Ureter (tissue), 1 donor: Measurements from ENCODE around the gene GRAMD1A. TPM values are rescaled to one million over a fixed set of nuclear protein-coding genes. Genes with fewer than 3 reads are reported as not detected.
A peak's percentile ranks its signal among the peaks of the same experiment; 100 is the strongest.

Source experiments
- DNase-seq: peaks from one replicate; pipeline ENCODE4 v3.0.0-alpha.2; 2020; ENCODE audit warnings: low spot score
- total RNA-seq: library from RNA; stranded (reverse); gene quantifications from one replicate; pipeline ENCODE4 v1.2.4, GENCODE V29; 2023
- donor health status: DM: yes; HTN: yes; CAD: no.

The GRAMD1A gene
- total RNA-seq, 1 donor from 2014 or later = 71.3 TPM

DNA sequence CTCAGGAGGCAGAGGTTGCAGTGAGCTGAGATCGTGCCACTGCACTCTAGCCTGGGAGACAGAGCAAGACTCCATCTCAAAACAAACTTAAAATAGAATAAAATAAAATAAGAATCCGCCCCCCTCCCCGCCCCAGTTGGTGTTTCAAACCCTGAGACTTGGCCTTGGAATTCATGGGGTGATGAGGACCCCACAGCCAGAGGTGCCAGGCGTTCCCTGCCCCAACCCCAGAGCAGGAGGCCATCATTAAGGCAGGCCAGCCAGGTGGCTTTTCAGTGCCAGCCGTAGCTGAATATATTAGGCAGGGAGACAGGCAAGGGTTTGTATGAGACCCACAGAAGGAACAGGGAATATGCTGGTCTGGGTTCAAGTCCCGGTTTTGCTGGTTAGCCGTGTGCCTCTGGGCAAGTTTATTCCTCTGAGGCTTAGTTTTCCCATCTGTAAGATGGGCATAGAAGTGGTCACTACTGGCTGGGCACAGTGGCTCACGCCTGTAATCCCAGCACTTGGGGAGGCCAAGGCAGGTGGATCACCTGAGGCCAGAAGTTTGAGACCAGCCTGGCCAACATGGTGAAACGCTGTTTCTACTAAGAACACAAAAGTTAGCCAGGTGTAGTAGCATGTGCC lies 53.7 kb downstream of the GRAMD1A start:
- DNase-seq = no peak

DNA sequence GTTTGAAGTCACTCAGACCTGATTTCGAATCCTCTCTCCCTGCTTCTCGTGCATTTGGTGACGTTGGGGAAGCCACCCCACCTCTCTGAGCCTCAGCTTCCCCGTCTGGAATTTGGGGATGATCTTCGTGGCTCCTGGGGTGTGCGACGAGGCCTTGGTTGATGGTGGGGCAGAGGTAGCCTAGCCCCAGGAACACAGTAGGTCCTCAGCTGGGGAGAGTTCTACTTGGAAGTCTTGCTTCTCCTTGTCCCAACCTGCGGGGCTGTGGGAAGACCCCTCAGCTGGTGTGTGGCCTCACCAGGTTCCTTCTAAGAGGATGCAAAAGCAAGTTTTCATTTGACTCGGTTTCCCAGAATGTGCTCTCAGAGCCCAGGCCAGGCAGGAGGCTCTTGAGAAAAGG lies 54.5 kb downstream of the GRAMD1A start:
- DNase-seq = no peak

DNA sequence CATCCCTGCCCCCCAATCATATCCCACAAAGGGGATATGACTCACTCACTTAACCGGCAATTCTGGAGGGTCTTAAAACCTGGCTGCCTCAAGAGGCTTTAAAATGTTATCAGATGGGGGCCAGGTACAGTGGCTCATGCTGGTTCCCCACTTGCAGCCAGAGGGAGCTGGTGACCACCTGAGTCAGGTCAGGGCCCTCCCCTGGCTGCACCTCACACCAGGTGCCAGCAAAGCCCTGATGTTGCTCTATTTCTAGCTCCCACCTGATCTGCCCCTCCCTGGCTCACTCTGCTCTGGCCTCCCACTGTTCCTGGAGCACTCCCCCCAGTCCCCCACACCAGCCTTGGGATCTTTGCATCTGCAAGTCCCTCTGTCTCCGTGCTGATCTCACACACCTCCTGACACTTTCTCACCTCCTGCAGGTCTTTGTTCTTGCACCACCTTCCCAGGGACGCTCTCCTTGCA lies 55.6 kb downstream of the GRAMD1A start:
- no peak for DNase-seq

DNA sequence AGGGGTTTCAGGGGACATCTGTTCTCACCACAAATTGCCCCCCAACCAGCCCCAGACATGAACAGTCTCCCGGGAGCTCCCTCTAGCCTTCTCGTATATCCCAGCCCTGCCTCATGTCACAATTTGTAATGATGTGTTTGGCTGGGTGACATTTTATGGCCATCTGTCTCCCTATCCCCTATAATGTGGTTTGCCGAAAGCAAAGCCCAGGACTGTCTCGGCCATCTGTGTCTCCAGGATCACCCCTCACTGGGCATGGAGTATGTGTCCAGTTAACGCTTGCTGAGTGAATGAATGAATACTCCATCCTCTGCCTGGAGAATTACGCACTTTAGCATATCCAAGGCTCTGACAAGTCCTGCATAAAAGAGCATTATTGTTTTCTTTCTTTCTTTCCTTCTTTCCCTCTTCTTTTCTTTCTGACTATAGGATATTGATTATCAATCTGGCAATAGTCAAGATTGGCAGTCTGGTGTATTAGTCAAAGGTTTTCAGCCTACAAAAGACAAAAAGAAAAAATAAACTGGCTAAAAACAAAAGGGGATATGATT lies 56.5 kb downstream of the GRAMD1A start:
- no peak for DNase-seq

DNA sequence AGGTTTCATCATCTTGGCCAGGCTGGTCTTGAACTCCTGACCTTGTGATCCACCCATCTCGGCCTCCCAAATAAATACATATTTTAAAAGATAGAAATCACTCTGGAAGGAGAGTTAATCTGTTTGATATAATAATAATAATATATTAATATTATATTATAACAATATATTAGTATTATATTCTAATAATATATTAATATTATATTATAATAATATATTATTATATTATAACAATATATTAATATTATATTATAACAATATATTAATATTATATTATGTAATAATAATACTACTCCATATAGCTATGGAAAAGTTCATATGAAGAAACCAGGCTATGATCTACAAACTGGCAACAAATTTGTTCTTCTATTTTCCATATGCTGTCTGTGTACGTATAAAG lies 58.2 kb downstream of the GRAMD1A start:
- no peak for DNase-seq

DNA sequence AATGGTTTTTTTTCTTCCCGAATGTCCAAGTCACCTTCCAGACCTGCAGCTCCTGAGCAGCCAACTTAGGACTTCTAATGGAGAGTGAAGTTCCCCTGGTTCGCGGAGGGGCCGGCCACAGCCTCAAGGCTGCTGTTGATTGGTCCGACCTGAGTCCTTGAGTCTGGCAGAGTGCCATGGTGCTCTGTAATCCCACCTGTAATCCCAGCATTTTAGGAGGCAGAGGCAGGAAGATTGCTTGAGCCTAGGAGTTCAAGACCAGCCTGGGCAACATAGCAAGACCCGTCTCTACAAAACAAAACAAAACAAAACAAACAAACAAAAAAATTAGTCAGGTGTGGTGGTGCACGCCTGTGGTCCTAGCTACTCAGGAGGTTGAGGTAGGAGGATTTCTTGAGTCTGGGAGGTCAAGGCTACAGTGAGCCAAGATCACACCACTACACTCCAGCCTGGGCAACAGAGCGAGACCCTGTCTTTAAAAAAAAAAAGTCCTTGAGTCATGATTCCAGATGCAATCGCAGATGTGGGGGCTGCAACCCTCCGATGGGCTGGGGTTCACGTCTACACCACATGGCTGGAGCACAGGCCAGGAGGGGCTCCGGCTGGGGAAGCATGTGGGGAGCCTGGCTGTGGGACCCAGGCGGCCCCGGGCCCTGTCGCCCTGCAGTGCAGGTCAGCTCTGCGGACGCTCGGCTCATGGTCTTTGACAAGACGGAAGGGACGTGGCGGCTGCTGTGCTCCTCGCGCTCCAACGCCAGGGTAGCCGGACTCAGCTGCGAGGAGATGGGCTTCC lies 59.1 kb downstream of the GRAMD1A start:
- DNase-seq = no peak

DNA sequence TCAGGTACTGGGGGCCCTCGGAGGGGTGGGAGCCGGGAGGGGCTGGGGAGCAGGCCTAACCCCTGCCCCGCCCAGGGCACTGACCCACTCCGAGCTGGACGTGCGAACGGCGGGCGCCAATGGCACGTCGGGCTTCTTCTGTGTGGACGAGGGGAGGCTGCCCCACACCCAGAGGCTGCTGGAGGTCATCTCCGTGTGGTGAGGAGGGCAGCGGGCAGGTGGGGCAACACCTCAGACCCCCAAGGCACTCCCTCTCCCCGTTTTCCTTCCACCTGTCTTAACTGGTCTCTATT lies 59.6 kb downstream of the GRAMD1A start:
- no peak for DNase-seq

DNA sequence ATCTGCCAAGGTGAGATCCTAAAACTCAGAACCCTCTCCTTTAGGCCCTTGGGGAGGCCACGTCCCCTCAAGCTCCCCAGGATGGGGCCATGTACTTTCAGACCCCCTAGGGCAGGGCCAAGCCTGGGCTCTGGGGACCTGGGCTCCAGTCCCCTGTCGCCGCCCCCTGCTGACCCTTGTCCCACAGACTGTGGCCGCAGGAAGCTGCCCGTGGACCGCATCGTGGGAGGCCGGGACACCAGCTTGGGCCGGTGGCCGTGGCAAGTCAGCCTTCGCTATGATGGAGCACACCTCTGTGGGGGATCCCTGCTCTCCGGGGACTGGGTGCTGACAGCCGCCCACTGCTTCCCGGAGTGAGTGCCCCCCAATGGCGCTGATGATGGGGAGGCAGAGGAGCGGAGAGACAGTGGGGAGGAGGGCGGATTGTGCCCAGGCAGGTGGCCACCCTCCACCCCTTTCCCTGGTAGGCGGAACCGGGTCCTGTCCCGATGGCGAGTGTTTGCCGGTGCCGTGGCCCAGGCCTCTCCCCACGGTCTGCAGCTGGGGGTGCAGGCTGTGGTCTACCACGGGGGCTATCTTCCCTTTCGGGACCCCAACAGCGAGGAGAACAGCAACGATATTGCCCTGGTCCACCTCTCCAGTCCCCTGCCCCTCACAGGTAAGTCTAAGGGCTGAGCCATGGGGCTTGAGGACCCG lies 60.2 kb downstream of the GRAMD1A start:
- DNase-seq = no peak

DNA sequence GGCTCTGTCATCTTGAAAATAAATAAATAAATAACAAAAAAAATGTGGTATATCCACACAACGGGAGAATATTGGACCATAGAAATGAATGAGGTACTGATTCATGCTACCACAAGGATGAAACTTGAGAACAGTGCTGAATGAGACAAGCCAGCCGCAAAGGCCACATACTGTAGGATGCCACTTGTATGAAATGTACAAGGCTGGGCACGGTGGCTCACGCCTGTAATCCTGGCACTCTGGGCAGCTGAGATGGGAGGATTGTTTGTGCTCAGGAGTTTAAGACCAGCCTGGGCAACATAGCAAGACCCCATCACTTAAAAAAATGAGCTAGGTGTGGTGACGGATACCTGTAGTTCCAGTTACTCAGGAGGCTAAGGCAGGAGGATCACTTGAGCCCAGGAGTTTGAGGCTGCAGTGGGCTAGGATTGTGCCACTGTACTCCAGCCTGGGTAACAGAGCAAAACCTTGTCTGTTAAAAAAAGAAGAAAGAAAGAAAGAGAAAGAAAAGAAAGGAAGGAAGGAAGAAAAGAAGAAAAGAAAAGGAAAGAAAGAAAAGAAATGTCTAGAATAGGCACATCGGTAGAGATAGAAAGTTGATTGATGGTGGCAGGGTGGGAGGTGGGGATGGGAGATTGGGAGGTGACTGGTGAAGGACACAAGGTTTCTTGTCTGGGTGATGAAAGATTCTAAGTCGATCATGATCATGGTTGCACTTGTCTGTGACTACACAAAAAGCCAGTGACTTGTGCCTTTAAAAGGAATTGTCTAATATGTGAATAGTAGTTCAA lies 61.7 kb downstream of the GRAMD1A start:
- no peak for DNase-seq

DNA sequence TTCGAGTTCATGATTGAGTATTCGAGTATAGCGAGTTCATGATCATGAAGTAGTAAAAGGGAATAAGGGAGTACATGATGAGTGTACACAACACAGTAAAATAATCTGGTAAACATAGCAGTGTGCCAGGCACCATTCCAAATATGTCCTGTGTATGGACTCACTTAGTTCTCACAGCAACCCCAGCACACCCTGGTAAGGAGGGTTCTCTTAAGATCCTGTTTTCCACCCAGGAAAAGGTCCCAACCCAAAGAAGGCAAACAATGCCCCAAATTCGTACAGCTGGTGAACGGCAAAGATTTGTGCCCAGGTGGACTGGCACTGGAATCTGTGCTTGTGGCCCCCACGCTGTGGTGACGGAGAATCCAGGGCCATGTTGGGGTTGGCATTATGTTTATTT lies 62.8 kb downstream of the GRAMD1A start:
- no peak for DNase-seq

DNA sequence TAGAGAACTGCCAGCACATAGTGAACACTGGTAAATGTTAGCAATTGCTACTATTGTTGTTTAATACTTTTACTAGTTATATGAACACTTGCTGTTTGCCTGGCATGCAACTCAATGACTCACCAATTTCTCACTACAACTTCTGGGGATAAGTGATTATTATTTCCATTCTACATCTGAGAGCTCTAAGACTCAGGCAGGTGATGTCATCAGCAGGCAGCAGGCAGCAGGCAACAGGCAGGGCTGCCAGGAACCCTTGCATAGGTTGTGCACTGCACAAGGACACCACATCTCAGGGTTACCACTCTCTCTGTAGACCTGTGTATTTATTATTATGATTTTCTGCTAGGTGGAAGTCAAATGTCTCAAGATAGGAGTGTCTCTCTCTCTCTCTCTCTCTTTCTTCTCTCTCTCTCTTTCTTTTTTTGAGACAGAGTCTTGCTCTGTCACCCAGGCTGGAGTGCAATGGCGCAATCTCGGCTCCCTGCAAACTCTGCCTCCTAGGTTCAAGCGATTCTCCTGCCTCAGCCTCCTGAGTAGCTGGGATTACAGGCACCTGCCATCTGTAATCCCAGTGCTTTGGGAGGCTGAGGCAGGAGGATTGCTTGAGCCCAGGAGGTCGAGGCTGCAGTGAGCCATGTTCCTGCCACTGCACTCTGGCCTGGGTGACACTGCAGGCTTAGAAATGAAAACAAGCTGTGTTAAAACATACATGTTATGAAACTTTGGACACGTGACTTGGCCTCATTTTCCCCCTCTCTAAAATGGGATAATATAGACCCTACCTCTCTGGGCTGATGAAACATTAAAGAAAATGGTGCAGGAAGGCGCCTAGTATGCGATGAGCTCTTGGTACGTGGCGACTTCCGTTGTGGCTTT lies 64.1 kb downstream of the GRAMD1A start:
- no peak for DNase-seq

DNA sequence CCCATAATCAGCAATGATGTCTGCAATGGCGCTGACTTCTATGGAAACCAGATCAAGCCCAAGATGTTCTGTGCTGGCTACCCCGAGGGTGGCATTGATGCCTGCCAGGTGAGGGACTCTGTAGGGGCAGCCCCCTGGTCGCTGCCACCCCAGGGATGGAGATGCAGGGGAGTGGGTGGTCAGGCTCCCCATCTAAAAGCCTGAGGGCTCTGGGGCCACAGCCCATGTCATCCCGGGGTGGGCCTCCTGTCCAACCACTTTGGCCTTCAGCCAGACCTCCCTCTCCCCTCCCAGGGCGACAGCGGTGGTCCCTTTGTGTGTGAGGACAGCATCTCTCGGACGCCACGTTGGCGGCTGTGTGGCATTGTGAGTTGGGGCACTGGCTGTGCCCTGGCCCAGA lies 65.5 kb downstream of the GRAMD1A start:
- no peak for DNase-seq

DNA sequence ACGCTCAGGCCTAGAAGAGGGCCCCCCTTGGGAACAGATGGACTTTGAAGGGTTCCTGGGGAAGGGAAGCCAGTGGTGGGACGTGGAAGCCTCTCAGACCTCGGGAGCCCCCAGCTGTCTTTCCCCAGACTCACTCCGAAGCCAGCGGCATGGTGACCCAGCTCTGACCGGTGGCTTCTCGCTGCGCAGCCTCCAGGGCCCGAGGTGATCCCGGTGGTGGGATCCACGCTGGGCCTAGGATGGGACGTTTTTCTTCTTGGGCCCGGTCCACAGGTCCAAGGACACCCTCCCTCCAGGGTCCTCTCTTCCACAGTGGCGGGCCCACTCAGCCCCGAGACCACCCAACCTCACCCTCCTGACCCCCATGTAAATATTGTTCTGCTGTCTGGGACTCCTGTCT lies 66.0 kb downstream of the GRAMD1A start:
- no peak for DNase-seq

DNA sequence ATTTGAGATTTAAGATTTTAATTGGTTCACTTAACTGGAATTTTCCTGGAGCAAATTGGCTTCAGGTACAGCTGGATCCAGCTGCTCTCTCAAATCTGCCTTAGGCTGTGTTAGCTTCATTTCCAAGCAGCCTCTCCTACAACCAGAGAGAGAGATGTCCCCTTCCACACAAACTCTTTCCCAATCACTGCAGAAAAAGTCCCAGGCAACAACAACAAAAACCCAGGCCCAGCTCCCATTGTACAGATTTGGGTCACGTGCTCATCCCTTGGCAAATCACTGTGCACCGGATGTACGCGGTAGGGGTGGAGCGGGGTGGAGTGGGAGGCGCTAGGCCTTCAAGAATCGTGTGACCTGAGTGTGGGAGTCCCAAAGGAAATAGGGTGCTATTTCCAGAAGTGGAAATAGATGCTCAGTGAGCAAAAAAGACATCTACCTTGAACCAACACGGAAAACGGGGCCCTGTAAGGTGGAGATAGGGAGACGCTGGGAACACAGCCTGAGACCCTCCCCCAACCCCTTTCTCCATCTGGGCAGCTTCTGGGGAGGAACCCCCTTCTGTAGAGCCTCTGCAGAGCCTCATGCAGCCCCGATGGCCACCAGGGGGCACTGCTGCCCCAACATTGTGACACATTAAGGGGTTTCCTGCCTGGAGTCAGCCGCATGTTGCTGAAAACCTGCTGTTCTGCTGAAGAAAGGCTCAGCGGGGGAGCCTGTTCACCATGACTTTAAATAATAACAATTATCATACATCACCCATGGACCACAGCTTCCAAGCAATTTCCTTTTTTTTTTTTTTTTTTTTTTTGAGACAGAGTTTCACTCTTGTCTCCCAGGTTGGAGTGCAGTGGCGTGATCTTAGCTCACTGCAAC lies 66.8 kb downstream of the GRAMD1A start:
- peak; percentile 87 for DNase-seq

DNA sequence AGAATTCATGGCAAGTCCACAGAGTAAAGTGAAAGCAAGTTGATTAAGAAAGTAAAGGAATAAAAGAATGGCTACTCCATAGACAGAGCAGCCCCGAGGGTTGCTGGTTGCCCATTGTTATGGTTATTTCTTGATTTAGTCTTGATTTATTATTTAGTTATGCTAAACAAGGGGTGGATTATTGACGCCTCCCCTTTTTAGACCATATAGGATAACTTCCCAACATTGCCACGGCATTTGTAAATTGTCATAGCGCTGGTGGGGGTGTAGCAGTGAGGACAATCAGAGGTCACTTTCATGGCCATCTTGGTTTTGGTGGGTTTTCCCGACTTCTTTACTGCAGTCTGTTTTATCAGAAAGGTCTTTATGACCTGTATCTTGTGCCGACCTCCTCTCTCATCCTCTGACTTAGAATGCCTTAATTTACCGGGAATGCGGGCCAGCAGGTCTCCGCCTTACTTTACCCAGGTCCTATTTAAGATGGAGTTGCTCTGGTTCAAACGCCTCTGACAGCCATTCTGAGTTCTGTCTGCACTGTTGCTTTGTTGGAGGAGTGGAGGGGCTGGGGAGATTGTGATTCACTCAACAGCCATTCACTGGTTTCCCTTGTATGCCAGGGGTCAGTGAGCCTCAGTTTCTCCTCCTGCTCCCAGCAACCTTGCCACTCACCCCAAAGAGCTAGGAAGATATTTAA lies 69.0 kb downstream of the GRAMD1A start:
- no peak for DNase-seq

DNA sequence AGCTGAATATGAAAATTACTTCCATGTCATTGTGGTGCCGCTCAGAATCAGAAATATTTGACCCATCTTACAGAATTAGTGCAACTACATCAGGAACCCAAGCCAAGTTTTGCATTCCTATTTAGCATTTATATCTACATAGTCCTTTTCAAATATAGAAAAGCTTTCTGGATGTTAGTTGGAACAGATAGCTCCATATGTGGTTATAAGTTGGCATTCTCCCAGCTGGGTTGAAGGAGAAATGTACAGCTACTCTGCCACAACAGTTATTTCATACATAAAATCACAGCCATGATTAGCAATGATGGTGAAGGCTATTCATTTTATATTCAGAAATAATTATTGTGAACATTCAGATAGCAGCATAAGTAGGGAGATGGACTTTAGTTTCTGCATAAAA lies 69.6 kb downstream of the GRAMD1A start:
- no peak for DNase-seq

DNA sequence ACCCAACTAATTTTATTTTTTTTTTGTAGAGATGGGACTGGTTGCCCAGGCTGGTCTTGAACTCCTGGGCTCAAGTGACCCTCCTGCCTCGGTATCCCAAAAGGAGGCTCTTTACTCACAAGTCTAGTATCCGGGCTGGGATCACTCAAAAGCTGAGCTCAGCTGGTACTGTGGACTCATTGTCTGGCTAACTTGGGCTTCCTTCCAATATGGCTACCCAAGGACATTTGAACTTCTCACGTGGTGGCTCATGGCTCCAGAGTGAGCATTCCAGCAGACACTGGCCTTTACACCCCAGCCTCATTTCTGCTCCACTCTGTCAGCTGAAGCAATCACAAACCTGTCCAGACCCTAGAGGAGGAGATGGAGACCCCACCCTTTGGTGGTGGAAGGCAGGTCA lies 70.3 kb downstream of the GRAMD1A start:
- DNase-seq = no peak

DNA sequence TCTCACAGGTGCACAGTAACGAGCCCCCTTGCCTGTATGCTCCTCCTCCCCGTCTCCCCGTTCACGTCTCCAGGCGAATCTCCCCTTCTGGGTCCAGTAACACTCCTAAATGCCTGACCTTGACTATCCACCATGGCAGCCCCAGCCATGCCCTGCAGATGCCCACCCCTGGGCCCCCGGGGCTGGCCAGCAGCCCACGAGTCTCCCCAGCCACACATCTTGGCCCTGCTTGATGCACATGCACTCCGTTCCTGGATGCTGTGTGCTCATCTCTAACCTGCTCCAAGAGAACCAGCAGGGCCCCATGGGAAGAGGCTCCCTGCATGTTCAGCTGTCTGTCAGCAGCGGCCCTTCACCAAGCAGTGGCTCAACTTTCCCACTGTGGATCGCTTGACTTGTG lies 73.4 kb downstream of the GRAMD1A start:
- DNase-seq = no peak

DNA sequence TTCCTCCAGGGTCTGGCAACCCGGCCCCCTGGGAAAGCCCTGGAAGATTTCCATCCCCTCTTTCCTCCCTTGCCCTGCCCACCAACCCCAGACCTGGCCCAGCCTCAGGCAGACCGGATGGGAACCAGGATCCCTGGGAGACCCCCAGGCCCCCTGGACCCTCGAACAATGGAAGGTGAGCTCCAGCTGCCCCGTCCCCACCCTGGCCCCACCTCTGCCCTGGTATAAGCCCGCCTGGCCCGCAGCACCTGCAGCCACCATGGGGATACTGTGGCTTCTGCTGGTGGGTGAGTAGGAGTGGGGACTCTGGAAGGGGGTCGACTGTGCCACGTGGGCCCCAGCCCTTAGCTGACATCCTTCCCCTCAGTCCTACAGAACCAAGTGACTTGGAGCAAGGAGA lies 73.8 kb downstream of the GRAMD1A start:
- no peak for DNase-seq
